Loucy (cell line): ENCODE results near the gene GAS7.

ENCODE experiments used
- EZH2phosphoT487 ChIP-seq: fragments of 200-600 bp; IDR thresholded peaks from 2 replicates; pipeline ENCODE4 v1.6.1; 2018; ENCODE audit warnings: antibody characterized with exemption, mild to moderate bottlenecking, moderate library complexity, borderline replicate concordance
- TF ChIP-seq, protein P1 (sequence below): fragments of 200-600 bp; sonication (generic); conservative IDR thresholded peaks from 2 replicates; pipeline ENCODE4 v1.5.1; 2014; ENCODE audit warnings: mild to moderate bottlenecking, antibody characterized with exemption, low read length

- TF ChIP-seq EZH2phosphoT487: no peak
- TF ChIP-seq, protein P1, sequence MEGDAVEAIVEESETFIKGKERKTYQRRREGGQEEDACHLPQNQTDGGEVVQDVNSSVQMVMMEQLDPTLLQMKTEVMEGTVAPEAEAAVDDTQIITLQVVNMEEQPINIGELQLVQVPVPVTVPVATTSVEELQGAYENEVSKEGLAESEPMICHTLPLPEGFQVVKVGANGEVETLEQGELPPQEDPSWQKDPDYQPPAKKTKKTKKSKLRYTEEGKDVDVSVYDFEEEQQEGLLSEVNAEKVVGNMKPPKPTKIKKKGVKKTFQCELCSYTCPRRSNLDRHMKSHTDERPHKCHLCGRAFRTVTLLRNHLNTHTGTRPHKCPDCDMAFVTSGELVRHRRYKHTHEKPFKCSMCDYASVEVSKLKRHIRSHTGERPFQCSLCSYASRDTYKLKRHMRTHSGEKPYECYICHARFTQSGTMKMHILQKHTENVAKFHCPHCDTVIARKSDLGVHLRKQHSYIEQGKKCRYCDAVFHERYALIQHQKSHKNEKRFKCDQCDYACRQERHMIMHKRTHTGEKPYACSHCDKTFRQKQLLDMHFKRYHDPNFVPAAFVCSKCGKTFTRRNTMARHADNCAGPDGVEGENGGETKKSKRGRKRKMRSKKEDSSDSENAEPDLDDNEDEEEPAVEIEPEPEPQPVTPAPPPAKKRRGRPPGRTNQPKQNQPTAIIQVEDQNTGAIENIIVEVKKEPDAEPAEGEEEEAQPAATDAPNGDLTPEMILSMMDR: no peak
These were observed 21.1 kb downstream of the GAS7 start for GRCh38 chr17:10177131-10177912.
